ENCODE data around the gene TFAP2A.

The TFAP2A gene

DNA sequence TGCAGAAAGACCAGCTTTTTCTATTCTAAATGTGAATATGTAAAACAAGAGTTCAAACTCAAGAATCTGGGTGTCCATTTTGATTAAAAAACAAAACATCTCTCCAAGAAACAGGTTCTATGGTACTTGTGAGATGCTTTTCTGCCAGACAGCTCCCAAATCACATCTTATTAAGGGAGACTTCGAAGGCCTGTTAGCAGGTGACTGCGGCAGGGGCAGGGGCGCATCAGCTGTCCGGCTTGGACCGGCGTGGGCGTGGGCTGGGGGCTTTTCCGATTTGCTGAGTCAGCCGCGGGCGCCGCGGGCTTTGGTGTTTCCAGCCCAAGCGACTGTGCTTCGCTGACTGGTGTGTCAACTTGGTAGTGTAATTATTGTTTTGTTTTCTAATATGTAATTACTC lies 32.6 kb downstream of the TFAP2A start:
- no peak for DNase-seq

DNA sequence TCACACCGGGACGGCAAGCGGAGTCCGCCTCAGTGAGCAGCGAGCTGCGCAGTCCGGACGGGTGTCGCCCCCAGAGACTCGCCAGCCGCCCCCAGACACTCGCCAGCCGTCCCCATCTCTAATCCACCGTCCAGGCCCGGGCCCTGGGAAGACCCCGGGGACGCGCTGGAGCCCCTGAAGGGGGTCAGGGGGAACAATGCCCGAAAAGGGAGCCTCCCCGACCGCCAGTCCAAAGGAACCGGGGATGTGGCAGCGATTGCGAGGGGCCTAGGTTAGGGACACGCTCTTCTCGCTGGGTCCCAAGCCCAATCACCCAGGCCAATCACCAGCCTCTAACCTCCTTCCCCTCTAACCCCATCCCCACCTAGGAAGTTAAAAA lies 33.1 kb downstream of the TFAP2A start:
- DNase-seq: no peak

DNA sequence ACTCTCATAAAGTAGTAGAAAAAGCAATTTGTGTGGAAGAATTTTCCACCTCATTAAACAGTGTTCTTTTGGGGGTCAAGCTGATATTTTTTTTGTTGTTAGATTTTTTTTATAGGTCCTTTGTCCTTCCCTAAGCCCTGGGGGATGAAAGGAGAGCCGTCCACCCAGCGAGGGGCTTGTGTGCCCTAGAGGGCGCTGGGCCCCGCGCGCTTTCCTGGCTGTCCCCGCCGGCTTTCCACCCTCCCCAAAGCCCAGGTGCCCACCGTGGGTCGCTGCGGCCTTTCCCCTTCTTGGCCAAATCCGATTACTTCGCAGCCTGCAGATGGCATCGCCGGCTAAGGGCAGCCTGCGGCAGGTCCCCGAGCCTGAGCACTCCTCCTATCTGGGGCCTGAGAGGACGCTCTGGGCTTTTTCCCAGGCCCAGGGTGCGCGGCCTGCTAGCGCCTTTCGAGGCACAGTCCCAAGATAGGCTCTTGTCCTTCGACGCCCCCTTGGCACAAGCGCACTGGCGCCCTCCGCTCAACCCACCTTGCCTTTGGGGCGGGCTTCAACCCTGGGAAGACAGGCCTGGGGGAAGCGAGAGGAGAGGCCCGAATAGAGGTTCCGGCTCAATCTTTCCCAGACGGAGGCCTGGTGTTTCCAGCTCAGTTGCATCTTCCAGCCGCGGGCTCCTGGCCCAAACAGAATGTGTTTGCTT lies 33.6 kb downstream of the TFAP2A start:
- no peak for DNase-seq

DNA sequence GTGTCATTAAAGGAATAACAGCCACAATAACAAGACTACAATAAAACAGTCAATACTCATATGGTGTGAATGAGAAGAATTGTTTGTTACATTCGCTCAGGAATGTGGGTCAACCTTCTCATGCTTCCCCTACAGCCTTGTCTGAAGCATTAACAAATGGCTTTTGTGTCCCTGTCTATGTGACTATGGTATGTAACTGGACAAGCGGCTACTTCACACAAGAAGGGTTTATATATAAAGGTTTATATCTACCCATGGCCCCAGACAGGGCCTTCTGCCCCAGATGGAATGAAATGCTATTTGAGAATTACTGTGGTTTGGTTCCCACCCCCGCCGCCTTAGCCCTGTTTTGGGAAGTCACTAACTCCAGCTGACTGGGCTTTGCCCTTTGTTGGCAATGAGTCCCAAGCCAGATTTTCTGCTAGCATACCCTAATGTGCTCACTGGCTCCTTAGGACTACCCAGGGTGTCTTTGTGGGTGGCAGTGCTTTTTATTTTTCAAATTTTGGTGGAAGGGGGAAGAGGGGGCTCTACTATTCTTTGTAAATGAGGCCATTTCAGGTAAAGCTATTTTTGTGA lies 39.4 kb downstream of the TFAP2A start:
- no peak for DNase-seq

DNA sequence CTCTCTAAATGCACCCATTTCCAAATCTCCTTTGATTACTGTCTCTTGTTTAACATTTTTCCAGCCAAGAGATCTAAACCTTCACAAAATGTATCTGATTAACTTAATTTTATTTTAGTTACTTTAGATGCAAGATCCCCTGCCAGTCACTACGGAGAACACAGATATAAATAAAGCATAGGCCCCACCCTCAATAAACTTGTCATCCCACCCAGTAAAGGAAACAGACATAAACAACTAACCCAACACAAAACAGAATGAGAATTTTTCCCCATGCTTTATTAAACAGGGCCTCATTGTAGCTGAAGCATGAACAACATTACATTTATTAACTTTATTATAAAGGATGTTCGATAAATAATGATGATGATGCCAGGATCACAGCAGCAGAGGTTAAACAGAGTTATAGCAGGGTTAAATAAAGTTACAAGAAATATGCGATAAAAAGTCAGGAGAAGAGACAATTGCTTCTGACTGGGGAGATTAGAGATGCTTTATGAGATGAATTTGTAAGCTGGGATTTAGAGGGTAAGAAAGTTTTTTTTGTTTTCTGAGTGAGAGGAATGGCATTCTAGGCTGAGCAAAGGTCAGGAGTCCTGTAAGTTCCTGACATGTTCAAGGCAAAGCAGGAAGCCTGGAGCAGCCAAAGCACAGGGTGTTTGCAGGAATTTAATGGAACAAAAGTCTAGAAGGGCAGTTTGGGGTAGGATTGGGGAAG lies 41.1 kb downstream of the TFAP2A start:
- DNase-seq: no peak

DNA sequence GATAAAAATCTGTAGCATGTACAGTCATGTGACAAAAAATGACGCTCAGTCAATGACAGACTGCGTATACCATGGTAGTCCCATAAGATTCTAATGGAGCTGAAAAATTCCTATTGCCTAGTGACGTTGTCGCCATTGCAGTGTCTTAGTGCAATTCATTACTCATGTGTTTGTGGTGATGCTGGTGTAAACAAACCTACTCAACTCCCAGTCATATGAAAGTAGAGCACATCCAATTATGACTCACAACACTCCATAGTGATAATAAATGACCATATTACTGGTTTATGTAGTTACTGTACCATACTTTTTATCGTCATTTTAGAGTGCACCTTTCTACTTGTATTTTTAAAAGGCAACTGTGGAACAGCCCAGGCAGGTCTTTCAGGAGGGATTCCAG lies 45.0 kb downstream of the TFAP2A start:
- DNase-seq: no peak

DNA sequence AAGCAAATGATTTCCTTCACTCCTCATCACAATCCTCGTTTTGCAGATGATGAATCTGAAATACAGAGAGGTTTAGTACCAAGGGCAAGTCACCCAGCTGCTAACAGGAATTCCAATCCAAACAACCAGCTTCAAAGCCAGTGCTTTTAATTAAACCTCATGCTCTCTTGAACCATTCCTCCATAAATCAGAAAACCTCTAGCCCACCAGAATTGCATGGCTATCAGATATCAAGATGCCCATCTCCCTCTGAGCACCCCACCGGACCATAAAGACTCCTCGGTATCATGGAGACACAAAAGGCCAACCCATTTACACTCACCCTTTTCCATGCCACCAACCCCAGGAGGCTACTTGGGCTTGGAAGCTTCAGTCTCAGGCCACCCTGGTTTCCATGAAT lies 46.0 kb downstream of the TFAP2A start:
- DNase-seq: no peak

DNA sequence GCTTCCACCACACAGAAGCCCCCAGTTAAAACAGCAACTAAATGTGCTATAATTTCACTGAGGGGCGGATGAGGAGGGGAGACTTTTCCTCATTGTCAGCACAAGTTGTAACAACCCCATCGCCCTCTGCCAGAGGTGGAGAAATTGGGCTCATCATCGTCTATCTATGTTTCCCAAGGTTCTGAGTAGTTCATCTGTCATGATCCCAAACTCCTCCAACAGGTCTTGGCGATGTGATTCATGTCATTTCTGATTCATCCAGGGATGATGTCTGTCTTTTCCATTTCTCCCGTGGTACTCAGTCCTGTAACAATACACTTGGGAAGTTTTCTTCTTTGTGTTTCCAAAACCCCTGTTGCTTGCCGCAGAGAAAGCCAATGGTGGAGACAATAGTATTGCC lies 51.0 kb downstream of the TFAP2A start:
- no peak for DNase-seq

DNA sequence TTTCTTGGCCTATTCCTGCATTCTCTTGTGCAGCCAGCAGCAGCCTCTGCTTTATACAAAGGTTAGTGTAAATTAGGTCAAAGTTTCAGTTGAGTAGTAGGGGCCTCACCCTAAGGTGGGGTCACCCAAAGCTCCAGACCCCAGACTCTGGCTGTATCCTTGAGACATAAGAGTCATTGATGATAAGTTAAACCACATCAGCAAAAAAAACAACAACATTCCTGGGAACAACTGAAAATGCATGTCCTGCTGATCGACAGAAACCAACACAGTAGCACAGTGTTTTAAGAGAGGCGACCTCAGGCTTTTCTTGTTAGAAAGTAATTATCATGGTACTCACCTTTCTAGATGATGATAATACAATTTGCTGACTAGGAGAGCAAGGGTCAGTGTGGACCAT lies 52.6 kb downstream of the TFAP2A start:
- DNase-seq: no peak

DNA sequence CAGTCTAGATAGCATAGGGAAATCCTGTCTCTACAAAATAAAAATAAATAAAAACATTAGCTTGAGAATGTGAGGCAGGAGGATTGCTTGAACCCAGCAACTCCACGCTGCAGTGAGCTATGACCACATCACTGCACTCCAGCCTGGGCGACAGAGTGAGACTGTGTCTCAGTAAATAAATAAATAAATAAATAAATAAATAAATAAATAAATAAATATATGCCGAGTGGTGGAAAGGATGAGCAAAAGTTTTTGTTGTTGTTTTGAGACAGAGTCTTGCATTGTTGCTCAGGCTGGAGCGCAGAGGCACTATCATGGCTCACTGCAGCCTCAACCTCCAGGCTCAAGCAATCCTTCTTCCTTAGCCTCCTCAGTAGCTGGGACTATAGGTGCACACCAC lies 53.4 kb downstream of the TFAP2A start:
- no peak for DNase-seq

DNA sequence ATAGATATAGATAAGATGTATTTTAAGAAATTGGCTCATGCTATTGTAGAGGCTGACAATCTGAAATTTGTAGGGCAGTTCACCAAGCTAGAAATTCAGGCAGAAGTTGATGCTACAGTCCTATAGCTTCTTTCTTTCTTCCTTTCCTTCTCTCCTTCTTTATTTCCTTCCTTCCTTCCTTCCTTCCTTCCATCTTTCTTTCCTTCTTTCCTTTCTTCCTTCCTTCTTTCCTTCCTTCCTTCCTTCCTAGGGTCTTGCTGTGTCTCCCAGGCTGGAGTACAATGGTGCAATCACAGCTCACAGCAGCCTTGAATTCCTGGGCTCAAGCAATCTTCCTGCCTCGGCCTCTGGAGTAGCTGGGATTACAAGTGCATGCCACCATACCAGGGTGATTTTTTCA lies 55.3 kb downstream of the TFAP2A start:
- no peak for DNase-seq

DNA sequence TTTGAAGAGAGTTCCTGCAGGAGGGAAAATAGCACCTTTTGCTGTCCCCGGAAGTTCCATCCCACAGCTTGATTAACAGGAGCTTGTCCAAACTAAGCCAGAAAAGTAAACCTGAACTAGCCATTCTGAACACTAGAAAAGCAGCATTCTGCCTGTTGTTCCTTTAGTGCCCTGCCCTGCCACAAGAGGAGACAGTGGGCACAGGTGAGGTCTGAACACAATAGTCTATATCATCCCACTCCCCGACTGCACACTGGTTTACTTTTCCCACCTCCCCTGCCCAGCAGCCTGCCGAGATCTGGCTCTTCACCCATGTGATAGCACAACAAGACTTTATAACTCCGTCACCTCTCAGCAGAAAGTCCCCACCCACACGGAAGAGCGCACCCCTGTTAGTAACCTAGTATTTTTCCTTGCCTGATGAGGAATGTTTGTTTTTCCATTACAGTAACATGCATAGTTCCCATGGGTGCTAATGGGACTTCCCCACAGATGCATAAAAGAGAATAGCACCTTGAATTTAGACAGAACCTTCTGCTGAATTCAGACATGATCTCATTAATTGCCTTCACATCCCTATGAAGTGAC lies 59.7 kb downstream of the TFAP2A start:
- no peak for DNase-seq

DNA sequence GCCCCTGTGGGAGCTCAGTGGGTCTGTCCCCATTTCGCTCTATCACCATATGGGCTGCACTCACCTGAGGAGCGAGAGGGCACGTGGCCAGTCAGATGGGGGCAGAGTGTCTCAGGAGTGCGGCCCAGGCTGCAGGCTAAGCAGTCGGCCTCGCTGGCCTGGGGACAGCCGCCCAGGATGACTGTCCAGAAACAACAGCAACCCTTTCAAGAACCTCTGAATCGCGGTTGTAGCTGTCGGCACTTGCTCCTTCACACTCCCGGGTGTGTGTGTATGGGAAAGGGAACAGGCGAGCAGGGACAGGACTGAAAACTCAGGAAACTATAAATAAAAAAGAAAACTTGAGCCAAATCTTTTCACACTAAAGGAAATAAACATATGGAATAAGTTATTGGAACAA lies 63.1 kb downstream of the TFAP2A start:
- DNase-seq: no peak

DNA sequence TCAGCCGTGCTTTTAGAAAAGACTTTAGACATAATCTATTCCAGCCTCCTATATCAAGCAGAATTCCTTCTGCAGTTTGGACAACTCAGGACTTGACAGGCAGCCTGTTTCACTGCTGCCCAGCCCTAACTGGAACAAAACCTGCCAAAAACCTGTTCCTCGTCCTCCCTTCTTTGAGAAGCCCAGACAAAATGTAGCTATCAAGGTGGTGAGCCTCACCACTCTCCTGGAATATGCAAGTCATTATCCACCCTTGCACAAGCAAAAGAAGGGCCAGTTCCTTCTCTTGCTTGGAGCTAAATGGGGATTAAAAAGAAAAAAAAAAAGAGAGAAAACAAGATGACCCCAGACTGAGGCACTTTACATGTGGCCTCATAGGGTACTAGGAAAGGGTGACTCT lies 64.2 kb downstream of the TFAP2A start:
- DNase-seq: no peak

DNA sequence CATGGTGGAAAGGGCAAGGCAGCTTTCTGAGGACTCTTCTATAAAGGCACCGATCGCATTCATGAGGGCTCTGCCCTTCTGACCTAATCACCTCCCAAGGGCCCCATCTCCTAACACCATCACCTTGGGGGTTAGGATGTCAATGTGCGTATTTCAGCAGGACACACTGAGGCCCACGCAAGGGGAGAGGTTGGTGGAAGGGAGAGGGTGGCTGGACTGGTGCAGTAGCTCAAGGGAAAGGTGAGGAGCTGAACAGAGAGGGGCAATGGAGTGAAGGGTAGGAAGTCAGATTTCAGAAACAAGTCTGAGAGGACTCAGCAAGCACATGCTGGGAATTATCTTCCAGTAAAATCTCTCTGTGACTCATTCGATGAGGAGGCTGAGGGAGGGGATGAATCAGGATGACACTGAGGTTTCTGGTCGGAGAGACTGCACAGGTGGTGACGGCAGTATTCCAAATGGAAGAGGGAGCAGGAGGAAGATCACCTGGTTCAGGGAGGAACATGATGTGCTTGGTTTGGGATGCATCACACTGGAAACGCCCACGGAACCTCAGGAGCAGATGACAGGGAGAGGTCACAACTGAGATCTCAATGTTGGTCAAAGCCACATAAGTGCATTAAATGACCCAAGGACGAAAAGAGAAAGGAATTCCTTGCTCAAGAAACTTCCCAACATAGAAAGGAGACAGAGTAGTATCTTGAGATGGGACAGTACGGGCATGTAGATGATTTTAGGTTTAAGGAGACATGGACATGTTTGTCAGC lies 67.1 kb downstream of the TFAP2A start:
- no peak for DNase-seq
